GM21447 (cell line): ENCODE results near the gene TRIP11.
"Not testable (repeated sequence)": the region's sequence is repeated elsewhere in the genome, so short reads cannot be mapped to it uniquely, and the experiment has no call there.

Experiments
- ATAC-seq: cut with Tn5 transposase; IDR thresholded peaks from one replicate; pipeline ENCODE4 v1.9.1; 2021; ENCODE audit not compliant: unreplicated experiment

Gene TRIP11

GRCh38 chr14:92039719-92040430 lies at the start of gene TRIP11:
Gene TRIP11 (minus strand): TSS chr14:92040059. CDS start chr14:92039685, 374 bp downstream.
- peak; percentile 92 for ATAC-seq

DNA sequence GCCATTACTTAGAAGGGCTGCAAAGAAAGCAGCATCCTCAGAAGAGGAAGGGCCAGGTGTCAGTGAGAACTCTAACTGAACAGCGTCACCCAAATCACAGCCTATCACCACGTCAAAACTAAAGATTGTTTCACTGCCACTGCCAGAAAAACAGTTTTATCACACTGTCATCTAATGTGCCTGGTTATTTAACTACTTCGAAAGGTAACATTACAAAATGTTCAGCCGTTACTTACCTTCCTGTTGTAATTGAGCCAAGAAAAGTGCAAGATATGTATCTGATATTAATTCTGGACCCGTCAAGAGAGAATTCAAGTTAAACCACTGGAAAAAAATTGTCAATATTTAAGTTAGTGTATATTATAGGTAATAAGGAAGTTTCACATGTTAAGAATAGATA lies 48.6 kb upstream of the TRIP11 start:
- ATAC-seq: no peak

GRCh38 chr14:92074555-92074954 lies 34.7 kb upstream of the TRIP11 start:
- ATAC-seq: no peak

- no peak for ATAC-seq
These were observed 18.4 kb upstream of the TRIP11 start for GRCh38 chr14:92058006-92058917.

GRCh38 chr14:92049781-92050180 lies 9.9 kb upstream of the TRIP11 start:
- ATAC-seq: no peak

- not testable (repeated sequence) for ATAC-seq
These were observed 9.4 kb upstream of the TRIP11 start for GRCh38 chr14:92049221-92049620.

- not testable (repeated sequence) for ATAC-seq
These were observed 6.0 kb upstream of the TRIP11 start for GRCh38 chr14:92045904-92046303.

GRCh38 chr14:92041766-92042165 lies 1.9 kb upstream of the TRIP11 start:
- not testable (repeated sequence) for ATAC-seq

DNA sequence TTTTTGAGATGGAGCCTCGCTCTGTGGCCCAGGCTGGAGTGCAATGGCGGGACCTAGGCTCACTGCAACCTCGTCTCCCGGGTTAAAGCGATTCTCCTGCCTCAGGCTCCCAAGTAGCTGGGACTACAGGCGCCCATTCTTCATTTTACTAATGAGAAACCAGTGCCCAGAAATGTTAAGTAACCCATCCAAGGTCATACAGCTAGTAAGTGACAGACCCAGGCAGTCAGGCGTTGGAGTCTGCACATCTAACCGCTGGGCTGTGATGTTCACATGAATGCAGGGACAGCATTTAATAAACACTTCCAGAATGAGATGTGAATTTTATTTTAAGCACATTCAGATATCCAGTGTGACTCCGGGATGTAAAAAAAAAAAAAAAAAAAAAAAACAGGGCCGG lies 1.3 kb upstream of the TRIP11 start:
- ATAC-seq: no peak

DNA sequence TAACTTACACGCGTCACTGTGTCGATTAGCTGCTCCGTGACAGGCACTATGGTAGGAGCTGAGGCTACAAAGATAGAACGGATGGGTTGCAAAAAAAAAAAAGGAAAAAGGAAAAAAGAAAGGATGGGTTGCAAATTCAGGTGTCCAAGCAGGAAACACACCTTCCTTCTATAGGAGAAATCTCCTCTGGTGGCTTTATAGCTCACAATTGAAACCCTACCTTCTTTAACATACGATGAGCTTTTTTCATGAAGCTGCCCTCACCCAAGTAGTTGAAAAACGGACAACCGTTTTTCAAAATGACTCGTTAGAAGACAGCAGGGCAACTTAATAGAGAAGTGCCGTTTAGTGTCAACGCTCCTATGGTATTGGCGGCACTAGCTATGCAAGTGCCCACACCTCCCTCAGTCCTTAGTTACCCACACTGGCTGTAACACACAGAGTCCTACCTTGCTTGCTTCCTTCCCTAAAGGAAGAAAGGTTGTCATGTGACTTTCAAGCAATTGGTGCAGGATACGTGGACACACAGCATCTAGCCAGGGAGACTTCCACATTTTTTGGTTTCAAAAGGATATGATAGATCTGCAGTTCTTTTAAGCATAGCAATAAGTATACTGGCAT lies 682 bp upstream of the TRIP11 start:
- ATAC-seq: no peak

DNA sequence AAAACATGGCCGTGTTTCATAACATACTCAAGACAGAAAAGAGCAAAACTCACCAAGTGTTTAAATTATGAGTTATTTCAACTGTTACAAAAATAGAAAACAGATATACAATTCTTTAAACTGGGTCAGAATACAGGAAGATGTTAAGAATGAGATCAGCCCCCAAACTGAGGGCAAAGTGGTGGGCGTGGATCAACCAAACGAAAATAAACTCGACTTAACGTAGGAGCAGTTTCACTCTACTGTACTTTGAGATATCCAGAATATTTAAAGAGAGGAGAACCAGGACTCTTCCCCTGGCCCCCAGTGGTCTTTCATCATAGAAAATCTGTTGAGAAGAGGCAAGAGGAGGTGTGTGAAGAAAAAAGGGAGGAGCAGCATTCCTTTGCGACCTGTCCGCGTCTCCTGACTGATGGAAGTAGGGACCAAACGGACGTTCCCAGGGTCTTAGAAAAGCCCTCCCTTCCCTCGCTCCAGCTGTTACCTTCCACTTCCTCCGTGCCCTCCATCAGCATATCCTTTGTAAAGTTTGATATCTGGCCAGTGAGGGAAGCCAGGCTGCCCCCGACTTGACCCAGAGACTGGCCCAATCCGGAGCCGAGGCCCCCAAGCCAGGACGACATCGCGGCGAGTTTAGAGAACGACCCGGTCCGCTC lies 668 bp downstream of the TRIP11 start:
- ATAC-seq: peak; percentile 24

DNA sequence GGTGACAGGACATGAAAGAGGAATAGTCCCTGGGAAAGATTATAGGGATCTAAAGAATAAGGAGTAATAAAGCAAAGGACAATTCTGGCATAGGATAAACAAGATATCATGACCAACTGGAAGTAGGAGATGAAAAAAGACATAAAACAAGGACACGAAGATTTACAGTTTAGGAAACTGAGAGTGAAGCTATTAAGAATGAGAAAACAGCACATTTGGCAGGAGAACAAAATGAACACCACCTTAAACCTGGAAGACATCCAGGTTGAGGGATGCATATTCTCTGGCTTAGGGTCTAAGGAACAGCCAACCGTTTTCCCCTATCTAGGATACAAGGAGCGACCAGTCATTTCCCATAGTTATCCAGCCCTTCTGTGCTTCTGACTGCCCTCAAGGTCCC lies 1.9 kb downstream of the TRIP11 start:
- no peak for ATAC-seq

GRCh38 chr14:92035890-92036289 lies 4.0 kb downstream of the TRIP11 start:
- no peak for ATAC-seq

GRCh38 chr14:92033906-92034687 lies 5.8 kb downstream of the TRIP11 start:
- ATAC-seq: no peak

- no peak for ATAC-seq
These were observed 6.4 kb downstream of the TRIP11 start for GRCh38 chr14:92033433-92033832.

GRCh38 chr14:92026548-92027190 lies 13.2 kb downstream of the TRIP11 start:
- no peak for ATAC-seq

DNA sequence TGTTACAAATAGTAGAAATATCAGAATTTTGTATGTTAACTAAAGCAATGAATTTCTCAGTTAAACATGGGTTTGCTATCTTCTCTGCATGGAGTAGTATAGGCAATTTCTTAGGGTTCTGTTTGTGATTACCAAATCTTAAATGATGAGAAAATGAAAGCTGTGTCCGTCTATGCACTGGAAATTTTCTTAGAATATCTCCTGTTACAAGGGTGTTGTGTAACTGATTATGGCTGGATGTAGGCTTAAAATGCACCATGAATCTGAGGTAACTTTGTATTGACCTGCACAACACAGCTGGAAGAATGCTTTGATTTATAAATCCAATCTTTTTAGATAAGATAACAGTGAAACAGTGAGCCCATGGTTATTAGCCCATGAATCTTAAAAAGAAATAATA lies 17.8 kb downstream of the TRIP11 start:
- ATAC-seq: no peak

DNA sequence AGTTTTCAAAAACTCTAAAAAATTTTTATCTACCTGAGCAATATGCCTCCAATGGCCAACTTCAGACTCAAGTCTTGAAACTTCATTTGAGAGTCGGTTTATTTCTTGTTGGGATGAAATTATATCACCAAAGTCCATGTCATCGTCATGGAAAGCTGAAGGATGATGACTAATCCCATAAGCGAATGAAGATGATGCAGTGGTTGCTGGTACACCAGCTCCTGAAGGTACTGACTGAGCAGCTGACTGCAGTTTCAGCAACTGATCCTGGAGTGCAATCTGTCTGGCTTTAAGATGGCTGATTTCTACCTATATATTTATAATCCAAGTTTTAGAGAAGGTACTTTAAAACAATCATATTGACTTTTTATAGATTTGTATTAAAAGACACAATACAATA lies 18.3 kb downstream of the TRIP11 start:
- ATAC-seq: no peak

DNA sequence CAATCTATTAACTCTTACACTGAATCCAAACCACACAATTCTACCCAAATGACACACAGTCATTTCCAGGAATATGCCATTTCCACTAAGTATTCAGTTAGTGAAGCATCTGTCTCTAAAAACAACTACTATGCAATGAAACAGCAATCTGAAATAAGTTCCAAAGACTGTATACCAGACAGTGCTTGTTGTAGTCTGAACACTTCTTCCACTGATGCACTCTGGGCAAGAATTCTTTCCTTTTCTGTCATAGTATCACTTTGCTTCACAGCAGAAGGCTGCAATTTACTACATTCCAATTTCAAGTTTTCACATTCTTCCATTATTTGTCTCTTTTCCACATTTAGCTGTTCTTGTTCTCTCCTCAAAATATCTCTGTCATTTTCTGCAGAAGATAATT lies 25.8 kb downstream of the TRIP11 start:
- ATAC-seq: no peak
